Measurements from ENCODE around the gene PASK. TPM values are rescaled to one million over a fixed set of nuclear protein-coding genes. Genes with fewer than 3 reads are reported as not detected.

Gene PASK
- total RNA-seq, 1 experiment from 2014 or later, result 9.0 TPM

DNA sequence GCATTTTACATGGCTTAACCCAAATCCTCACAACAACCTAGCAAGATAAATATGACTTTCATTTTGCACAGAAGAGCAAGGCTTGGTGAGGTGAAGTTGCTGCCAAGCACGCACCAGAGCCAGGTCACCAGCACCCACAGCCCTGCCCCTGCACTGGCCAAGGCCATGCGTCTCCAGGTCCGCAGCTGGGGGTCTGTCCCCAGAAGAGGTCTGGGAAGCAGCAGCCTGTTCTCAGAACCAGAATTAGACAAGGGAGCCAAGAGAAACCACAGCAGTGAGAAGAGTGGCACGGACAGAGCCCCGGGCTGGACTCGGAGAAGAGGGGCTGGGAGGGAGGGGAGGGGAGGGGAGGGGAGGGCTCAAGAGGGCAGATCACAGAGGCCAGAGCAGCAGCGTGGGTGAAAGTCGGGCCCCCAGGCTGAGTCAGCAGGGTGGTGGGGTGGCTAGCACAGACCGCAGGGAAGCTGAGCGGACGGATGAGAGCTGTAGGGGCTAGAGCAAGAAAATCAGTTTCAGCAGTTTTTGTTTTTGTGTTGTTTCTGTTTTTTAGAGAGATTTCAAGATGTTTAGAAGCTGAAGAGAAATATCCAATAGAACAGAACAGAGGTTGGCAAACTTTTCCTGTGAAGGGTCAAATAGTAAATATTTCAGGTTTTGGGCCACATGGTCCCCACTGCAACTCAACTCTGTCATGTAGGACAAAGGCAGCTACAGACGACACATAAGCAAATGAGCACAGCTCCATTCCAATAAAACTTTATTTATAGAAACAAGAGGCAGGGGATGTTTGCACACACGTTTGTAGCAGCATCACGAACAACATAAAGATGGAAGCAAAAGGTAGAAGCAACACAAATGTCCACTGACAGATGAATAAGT lies 39.8 kb downstream of the PASK start:
- POLR2A ChIA-PET, result no interaction called here
- Mint-ChIP-seq H3K36me3 (ENCODE audit: insufficient read depth, unreplicated experiment) (peaks cover 12% of the 10 kb centered on the region), H3K4me1 (ENCODE audit: insufficient read depth, unreplicated experiment) (no peaks in the 10 kb centered on the region), H3K4me3 (ENCODE audit: unreplicated experiment) (no peak overlapping the region), H3K9me3 (ENCODE audit: unreplicated experiment) (no peaks in the 10 kb centered on the region), H3K27me3 (ENCODE audit: insufficient read depth, unreplicated experiment) (no peaks in the 10 kb centered on the region), H3K27ac (ENCODE audit: low read depth, unreplicated experiment) (no peak overlapping the region)
- CTCF ChIA-PET, result interaction anchor here (0.5 to 0.7 kb wide), 2 partner anchors 262 to 406 kb away, joined by 3 read pairs; no protein-coding TSS in a partner anchor
- intact Hi-C loops (cut with micrococcal nuclease), result no loop called here
- no peak for TF ChIP-seq CTCF (IDR thresholded peaks at IDR 0.05; ENCODE audit: unreplicated experiment)
- BruUV-seq (replicated peaks), result no TSS peak
- no peak for DNase-seq (ENCODE audit: unreplicated experiment)

DNA sequence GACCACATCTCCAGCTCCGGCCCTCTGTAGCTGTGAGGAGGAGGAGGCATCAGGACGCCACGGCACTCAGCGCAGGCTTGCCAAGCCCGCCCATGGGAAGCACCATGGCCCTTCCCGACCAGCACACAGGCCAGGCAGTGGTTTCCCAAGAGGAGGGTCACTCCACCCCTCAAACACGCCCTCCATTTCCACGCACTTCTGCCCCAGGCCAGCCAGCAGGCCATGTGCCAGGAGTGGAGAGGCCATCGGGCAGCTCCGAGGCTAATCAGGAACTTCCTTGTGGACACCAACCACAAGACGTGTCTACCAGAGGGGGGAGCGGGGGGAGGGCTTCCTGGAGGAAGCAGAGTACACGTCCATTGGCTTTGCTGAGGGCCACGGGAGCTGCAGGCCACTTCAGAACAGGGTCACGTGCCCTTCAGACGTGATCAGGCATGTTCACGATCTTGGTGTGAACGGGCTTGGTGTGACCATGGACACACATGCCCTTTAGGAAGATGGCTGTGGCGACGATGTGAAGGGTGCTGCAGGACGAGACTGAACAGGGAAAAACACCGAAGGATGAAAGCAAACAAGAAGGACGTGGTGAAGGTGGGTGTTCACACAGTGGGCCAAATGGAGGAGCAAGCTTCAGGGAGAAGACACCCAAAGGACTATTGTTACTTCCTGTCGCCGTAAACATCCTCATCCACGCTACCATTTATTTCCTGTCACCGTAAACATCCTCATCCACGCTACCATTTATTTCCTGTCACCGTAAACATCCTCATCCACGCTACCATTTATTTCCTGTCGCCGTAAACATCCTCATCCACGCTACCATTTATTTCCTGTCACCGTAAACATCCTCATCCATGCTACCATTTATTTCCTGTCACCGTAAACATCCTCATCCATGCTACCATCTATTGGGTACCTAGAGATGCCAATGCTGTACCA lies 40.7 kb downstream of the PASK start:
- H3K27ac Mint-ChIP-seq (ENCODE audit: low read depth, unreplicated experiment), result no peak overlapping the region
- H3K27me3 Mint-ChIP-seq (ENCODE audit: insufficient read depth, unreplicated experiment), result no peaks in the 10 kb centered on the region
- H3K36me3 Mint-ChIP-seq (ENCODE audit: insufficient read depth, unreplicated experiment), result peaks cover 12% of the 10 kb centered on the region
- intact Hi-C loops (cut with micrococcal nuclease), result no loop called here
- BruUV-seq (replicated peaks), result no TSS peak
- no peak overlapping the region for H3K4me3 Mint-ChIP-seq (ENCODE audit: unreplicated experiment)
- TF ChIP-seq CTCF (IDR thresholded peaks at IDR 0.05; ENCODE audit: unreplicated experiment), result no peak
- DNase-seq (ENCODE audit: unreplicated experiment), result no peak
- no peaks in the 10 kb centered on the region for H3K9me3 Mint-ChIP-seq (ENCODE audit: unreplicated experiment)
- POLR2A ChIA-PET, result interaction anchor here (1.0 kb wide), 1 partner anchor 42 kb away, joined by 4 read pairs; the partner anchor contains the start of gene PPP1R7
- H3K4me1 Mint-ChIP-seq (ENCODE audit: insufficient read depth, unreplicated experiment), result no peaks in the 10 kb centered on the region
- CTCF ChIA-PET, result no interaction called here

GRCh38 chr2:241107031-241107783 lies 42.1 kb downstream of the PASK start:
- no peak for TF ChIP-seq CTCF (IDR thresholded peaks at IDR 0.05; ENCODE audit: unreplicated experiment)
- Mint-ChIP-seq H3K36me3 (ENCODE audit: insufficient read depth, unreplicated experiment) (peaks cover 7% of the 10 kb centered on the region), H3K9me3 (ENCODE audit: unreplicated experiment) (no peaks in the 10 kb centered on the region), H3K27ac (ENCODE audit: low read depth, unreplicated experiment) (no peak overlapping the region), H3K4me1 (ENCODE audit: insufficient read depth, unreplicated experiment) (peaks cover 5% of the 10 kb centered on the region), H3K27me3 (ENCODE audit: insufficient read depth, unreplicated experiment) (no peaks in the 10 kb centered on the region), H3K4me3 (ENCODE audit: unreplicated experiment) (no peak overlapping the region)
- POLR2A ChIA-PET, result no interaction called here
- CTCF ChIA-PET, result interaction anchor here (0.7 kb wide), 1 partner anchor 34 kb away, joined by 3 read pairs; no protein-coding TSS in a partner anchor
- intact Hi-C loops (cut with micrococcal nuclease), result no loop called here
- BruUV-seq (replicated peaks), result no TSS peak
- no peak for DNase-seq (ENCODE audit: unreplicated experiment)
